CD14-positive monocyte (primary cell): ENCODE data around the gene TAF15. TPM values are rescaled to one million over a fixed set of nuclear protein-coding genes. Genes with fewer than 3 reads are reported as not detected.

ENCODE experiments used
- DNase-seq, 3 donors: peaks; one replicate each; pipeline ENCODE4 v3.0.0-alpha.2; 2011 to 2022
- H2AFZ ChIP-seq: 2 replicates; pipeline ENCODE4 v1.6.0; 2012; ENCODE audit warnings: mild to moderate bottlenecking, low read depth, low read length, inconsistent platforms; ENCODE audit not compliant: insufficient read depth, poor library complexity, severe bottlenecking
- H3K27ac ChIP-seq, 2 donors: 1 replicate in 1 of 2; 2 replicates in 1 of 2; pipeline ENCODE4 v1.5.1; 2012 to 2013; ENCODE audit warnings: low read length in 2 of 2, control low read depth in 1 of 2, inconsistent platforms in 1 of 2, low read depth in 1 of 2, mild to moderate bottlenecking in 1 of 2
- H3K27me3 ChIP-seq, 2 donors: one replicate each; pipeline versions ENCODE4 v1.6.0 to v1.6.1; 2011 to 2013; ENCODE audit warnings: low read length in 2 of 2; ENCODE audit not compliant: control insufficient read depth in 2 of 2, insufficient read depth in 2 of 2
- H3K36me3 ChIP-seq, 2 donors: replicated peaks in 1 of 2; 1 replicate in 1 of 2; 2 replicates in 1 of 2; pipeline versions ENCODE4 v1.5.1 to v1.6.1; 2012 to 2013; ENCODE audit warnings: low read length in 2 of 2, control low read depth in 1 of 2, inconsistent platforms in 1 of 2, mild to moderate bottlenecking in 1 of 2; ENCODE audit not compliant: insufficient read depth in 2 of 2, control insufficient read depth in 1 of 2
- H3K4me1 ChIP-seq, 2 donors: 1 replicate in 1 of 2; 2 replicates in 1 of 2; pipeline versions ENCODE4 v1.5.1 to v1.6.1; 2012 to 2013; ENCODE audit warnings: low read length in 2 of 2, control low read depth in 1 of 2, inconsistent platforms in 1 of 2, mild to moderate bottlenecking in 1 of 2, moderate library complexity in 1 of 2; ENCODE audit not compliant: insufficient read depth in 2 of 2, control insufficient read depth in 1 of 2
- H3K4me2 ChIP-seq: replicated peaks from 2 replicates; pipeline ENCODE3; 2012; ENCODE audit warnings: low read length, moderate library complexity, mild to moderate bottlenecking; ENCODE audit not compliant: poor library complexity, severe bottlenecking; ENCODE audit errors: extremely low read depth
- H3K4me3 ChIP-seq, 3 experiments: fragments of 200-600 bp in 1 of 3; sonication (generic) in 1 of 3; replicated peaks in 1 of 3; 1 replicate in 2 of 3; 2 replicates in 1 of 3; pipeline ENCODE4 v1.5.1; 2011 to 2013; ENCODE audit warnings: low read length in 3 of 3, mild to moderate bottlenecking in 3 of 3, control low read depth in 2 of 3, low read depth in 2 of 3, inconsistent platforms in 1 of 3, moderate library complexity in 1 of 3
- H3K79me2 ChIP-seq: 2 replicates; pipeline ENCODE4 v1.6.0; 2012; ENCODE audit warnings: mild to moderate bottlenecking, control low read depth, inconsistent platforms, low read length, moderate library complexity; ENCODE audit not compliant: insufficient read depth
- H3K9ac ChIP-seq: 2 replicates; pipeline ENCODE4 v1.6.0; 2017; ENCODE audit warnings: low read length, mild to moderate bottlenecking; ENCODE audit not compliant: insufficient read depth, poor library complexity, severe bottlenecking
- H3K9me3 ChIP-seq, 2 donors: replicated peaks in 1 of 2; 1 replicate in 1 of 2; 2 replicates in 1 of 2; pipeline versions ENCODE4 v1.5.1 to v1.6.1; 2012 to 2013; ENCODE audit warnings: low read length in 2 of 2, control low read depth in 1 of 2; ENCODE audit not compliant: control insufficient read depth in 1 of 2, insufficient read depth in 1 of 2
- H4K20me1 ChIP-seq: 2 replicates; pipeline ENCODE4 v1.6.0; 2012; ENCODE audit warnings: mild to moderate bottlenecking, low read length, control low read depth, moderate library complexity; ENCODE audit not compliant: insufficient read depth
- H3K27ac Mint-ChIP-seq, 7 donors: one replicate each; pipeline ENCODE4 v1.8.0; 2020; ENCODE audit warnings: mild to moderate bottlenecking in 7 of 7, mixed read lengths in 7 of 7, moderate library complexity in 6 of 7, inconsistent platforms in 2 of 7
- H3K27me3 Mint-ChIP-seq, 3 donors: one replicate each; pipeline ENCODE4 v1.8.0; 2021 to 2022; ENCODE audit warnings: low read depth in 3 of 3, mild to moderate bottlenecking in 3 of 3, mixed read lengths in 3 of 3, moderate library complexity in 3 of 3, inconsistent platforms in 1 of 3
- H3K36me3 Mint-ChIP-seq, 2 donors: one replicate each; pipeline ENCODE4 v1.8.0; 2020; ENCODE audit warnings: mixed read lengths in 2 of 2, inconsistent platforms in 1 of 2, mild to moderate bottlenecking in 1 of 2
- H3K4me1 Mint-ChIP-seq: one replicate; pipeline ENCODE4 v1.8.0; 2020; ENCODE audit warnings: mild to moderate bottlenecking, mixed read lengths
- H3K4me3 Mint-ChIP-seq, 2 donors: one replicate each; pipeline ENCODE4 v1.8.0; 2020; ENCODE audit warnings: mild to moderate bottlenecking in 2 of 2, mixed read lengths in 2 of 2, moderate library complexity in 1 of 2
- H3K9me3 Mint-ChIP-seq, 7 donors: one replicate each; pipeline ENCODE4 v1.8.0; 2020 to 2022; ENCODE audit warnings: mixed read lengths in 7 of 7, mild to moderate bottlenecking in 6 of 7, moderate library complexity in 6 of 7, inconsistent platforms in 2 of 7
- WGBS: methylation state at CpG from one replicate; pipeline ENCODE4 v1.1.5; 2013; ENCODE audit warnings: missing lambda C conversion rate; ENCODE audit not compliant: insufficient coverage; 5-methylcytosine and 5-hydroxymethylcytosine counted together
- intact Hi-C, 2 donors: fragments of 100-400 bp; cut with micrococcal nuclease; formaldehyde crosslinking; loops; one replicate each; pipeline versions ENCODE4 v1.15.0 to v1.15.1; 2023
- polyA plus RNA-seq, 3 donors: library from polyadenylated mRNA; depleted of rRNA in 1 of 3; unstranded in 2 of 3; stranded (reverse) in 1 of 3; fragments of 300-500 nt in 2 of 3; fragments of >200 nt in 1 of 3; fragmentation: Illumina TruSeq in 2 of 3; gene quantifications; 1 replicate in 2 of 3; 2 replicates in 1 of 3; pipeline ENCODE4 v1.2.3, GENCODE V29; 2012 to 2021
- TF ChIP-seq, protein P1 (sequence below): fragments of 200-600 bp; IDR thresholded peaks from one replicate; pipeline ENCODE4 v1.8.0; 2022; ENCODE audit warnings: antibody characterized with exemption, mild to moderate bottlenecking

Gene TAF15
- polyA plus RNA-seq, 3 donors, result 6.0 to 50.6 (median 16.3) TPM

DNA sequence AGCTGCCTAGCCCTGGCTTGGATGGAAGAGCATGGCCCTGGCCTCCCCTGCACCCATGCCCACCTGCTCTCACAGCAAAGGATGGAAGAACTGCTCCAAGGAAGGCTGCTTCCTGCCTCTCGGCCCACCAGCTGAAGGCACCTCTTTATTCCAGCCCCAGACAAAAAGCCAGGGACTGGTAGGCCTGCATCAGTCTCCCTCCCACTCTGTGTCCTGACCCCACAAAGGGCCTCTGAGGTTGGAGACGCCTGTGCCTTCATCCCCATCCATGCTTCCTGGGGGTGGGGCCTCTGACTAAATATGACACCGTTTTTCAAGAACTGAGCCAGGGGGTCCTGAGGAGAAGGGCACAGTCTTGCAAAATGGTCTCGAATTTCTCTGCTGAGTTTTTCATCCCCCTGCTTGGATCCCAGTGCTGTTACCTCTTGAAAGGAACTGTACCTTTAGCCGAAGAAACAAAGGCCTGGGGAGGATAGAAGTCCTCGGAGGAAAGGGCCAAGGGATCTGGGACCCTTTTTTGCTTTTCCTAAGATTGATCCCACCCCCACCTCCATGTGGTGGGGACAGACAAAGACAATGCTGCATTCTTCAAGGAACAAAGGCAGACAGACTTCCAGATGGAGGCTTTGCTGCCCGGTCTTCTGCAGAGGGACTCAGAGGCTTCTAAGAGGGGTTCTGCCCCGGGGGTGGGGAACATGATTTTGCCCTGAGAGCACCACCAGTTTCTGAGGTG, 43.4 kb upstream of the TAF15 start:
- DNase-seq, result no peak
- Histone ChIP-seq H3K9ac (no peak overlapping the region), H3K79me2 (no peaks in the 10 kb centered on the region), H3K27me3 (peaks cover 3 to 17% of the 10 kb centered on the region in 2 donors), H3K9me3 (no peaks in the 10 kb centered on the region), H3K27ac (no peak overlapping the region), H3K4me3 (no peak overlapping the region), H4K20me1 (no peaks in the 10 kb centered on the region), H3K36me3 (no peaks in the 10 kb centered on the region), H3K4me2 (no peak overlapping the region), H2AFZ (no peak overlapping the region), H3K4me1 (peaks cover 9 to 13% of the 10 kb centered on the region in 2 donors)
- 98% methylated on average over 4 of the region's 8 CpGs for WGBS
- H3K27me3 Mint-ChIP-seq, result peaks cover 21 to 31% (median 27%) of the 10 kb centered on the region in 3 donors
- H3K27ac Mint-ChIP-seq, result peak overlapping the region in 1 of 7 donors; percentile 41
- H3K9me3 Mint-ChIP-seq, result peaks cover 0 to 6% (median 2%) of the 10 kb centered on the region in 7 donors
- H3K4me3 Mint-ChIP-seq, result peak overlapping the region in 1 of 2 donors; percentile 24
- peaks cover 9% of the 10 kb centered on the region for H3K4me1 Mint-ChIP-seq
- TF ChIP-seq, protein P1, sequence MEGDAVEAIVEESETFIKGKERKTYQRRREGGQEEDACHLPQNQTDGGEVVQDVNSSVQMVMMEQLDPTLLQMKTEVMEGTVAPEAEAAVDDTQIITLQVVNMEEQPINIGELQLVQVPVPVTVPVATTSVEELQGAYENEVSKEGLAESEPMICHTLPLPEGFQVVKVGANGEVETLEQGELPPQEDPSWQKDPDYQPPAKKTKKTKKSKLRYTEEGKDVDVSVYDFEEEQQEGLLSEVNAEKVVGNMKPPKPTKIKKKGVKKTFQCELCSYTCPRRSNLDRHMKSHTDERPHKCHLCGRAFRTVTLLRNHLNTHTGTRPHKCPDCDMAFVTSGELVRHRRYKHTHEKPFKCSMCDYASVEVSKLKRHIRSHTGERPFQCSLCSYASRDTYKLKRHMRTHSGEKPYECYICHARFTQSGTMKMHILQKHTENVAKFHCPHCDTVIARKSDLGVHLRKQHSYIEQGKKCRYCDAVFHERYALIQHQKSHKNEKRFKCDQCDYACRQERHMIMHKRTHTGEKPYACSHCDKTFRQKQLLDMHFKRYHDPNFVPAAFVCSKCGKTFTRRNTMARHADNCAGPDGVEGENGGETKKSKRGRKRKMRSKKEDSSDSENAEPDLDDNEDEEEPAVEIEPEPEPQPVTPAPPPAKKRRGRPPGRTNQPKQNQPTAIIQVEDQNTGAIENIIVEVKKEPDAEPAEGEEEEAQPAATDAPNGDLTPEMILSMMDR, result no peak
- H3K36me3 Mint-ChIP-seq, result no peaks in the 10 kb centered on the region
- intact Hi-C loops, result loop anchor here (2.0 kb wide), 2 partner anchors 39 to 43 kb away; partner anchors contain the start of gene TAF15 (in 1 of the 2)

DNA sequence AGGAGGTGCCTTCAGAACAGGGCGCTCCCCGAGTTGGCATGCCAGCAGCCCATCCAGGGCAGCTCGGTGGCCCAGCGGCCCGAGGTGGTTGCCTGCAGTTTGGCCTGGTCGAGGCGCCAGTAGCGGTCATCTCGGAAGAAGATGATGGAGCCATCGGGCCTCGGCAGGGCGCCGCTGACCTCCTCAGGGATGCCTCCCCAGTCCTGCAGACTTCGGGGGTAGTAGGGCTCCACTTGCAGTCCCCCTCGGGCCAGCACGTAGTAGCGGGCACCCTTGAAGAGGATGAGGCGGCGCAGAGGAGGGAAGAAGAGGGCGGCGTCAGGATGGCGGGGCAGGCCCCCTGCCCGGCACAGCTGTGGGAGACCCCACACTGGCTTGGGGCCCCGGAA, 42.8 kb upstream of the TAF15 start:
- Mint-ChIP-seq H3K36me3 (no peaks in the 10 kb centered on the region), H3K4me1 (peaks cover 9% of the 10 kb centered on the region), H3K27me3 (peaks cover 19 to 31% (median 27%) of the 10 kb centered on the region in 3 donors), H3K9me3 (peaks cover 0 to 6% (median 2%) of the 10 kb centered on the region in 7 donors), H3K4me3 (no peak overlapping the region), H3K27ac (no peak overlapping the region)
- H3K4me3 ChIP-seq, result no peak overlapping the region
- peaks cover 3 to 17% of the 10 kb centered on the region in 2 donors for H3K27me3 ChIP-seq
- intact Hi-C loops, result no loop called here
- H3K9ac ChIP-seq, result no peak overlapping the region
- H3K4me1 ChIP-seq, result peaks cover 9 to 13% of the 10 kb centered on the region in 2 donors
- no peak overlapping the region for H2AFZ ChIP-seq
- no peak for DNase-seq
- H3K36me3 ChIP-seq, result no peaks in the 10 kb centered on the region
- no peaks in the 10 kb centered on the region for H4K20me1 ChIP-seq
- WGBS, result 95% methylated on average over 19 of the region's 24 CpGs
- TF ChIP-seq, protein P1, result no peak
- no peaks in the 10 kb centered on the region for H3K9me3 ChIP-seq
- H3K4me2 ChIP-seq, result no peak overlapping the region
- no peak overlapping the region for H3K27ac ChIP-seq
- H3K79me2 ChIP-seq, result no peaks in the 10 kb centered on the region
